Esophagus (tissue), 2 donors: ENCODE measurements around the gene ASPA. TPM values are rescaled to one million over a fixed set of nuclear protein-coding genes. Genes with fewer than 3 reads are reported as not detected.
"Not testable (repeated sequence)": the region's sequence is repeated elsewhere in the genome, so short reads cannot be mapped to it uniquely, and the experiment has no call there.

Experiments
- H3K27ac ChIP-seq, 2 donors: one replicate each; pipeline ENCODE4 v1.5.1; 2013; ENCODE audit warnings: low read depth in 2 of 2, mild to moderate bottlenecking in 2 of 2, inconsistent platforms in 1 of 2, low read length in 1 of 2, moderate library complexity in 1 of 2
- H3K27me3 ChIP-seq, 2 donors: one replicate each; pipeline ENCODE4 v1.6.1; 2013; ENCODE audit warnings: low read length in 2 of 2, control low read depth in 1 of 2, mild to moderate bottlenecking in 1 of 2; ENCODE audit not compliant: insufficient read depth in 2 of 2, control insufficient read depth in 1 of 2
- H3K36me3 ChIP-seq, 2 donors: one replicate each; pipeline ENCODE4 v1.6.1; 2013; ENCODE audit warnings: low read length in 1 of 2; ENCODE audit not compliant: control insufficient read depth in 2 of 2, insufficient read depth in 2 of 2
- H3K4me1 ChIP-seq, 2 donors: one replicate each; pipeline ENCODE4 v1.6.1; 2013; ENCODE audit warnings: low read length in 1 of 2; ENCODE audit not compliant: control insufficient read depth in 2 of 2, insufficient read depth in 2 of 2
- H3K4me3 ChIP-seq, 2 donors: one replicate each; pipeline ENCODE4 v1.5.1; 2013; ENCODE audit warnings: low read length in 2 of 2, mild to moderate bottlenecking in 2 of 2, low read depth in 1 of 2, moderate library complexity in 1 of 2
- H3K9me3 ChIP-seq, 2 donors: one replicate each; pipeline ENCODE4 v1.6.1; 2013; ENCODE audit warnings: mild to moderate bottlenecking in 2 of 2, low read depth in 1 of 2, low read length in 1 of 2, moderate library complexity in 1 of 2; ENCODE audit not compliant: control insufficient read depth in 2 of 2, insufficient read depth in 1 of 2
- WGBS, 2 donors: extraction: QIAGEN DNeasy Blood & Tissue Kit; methylation state at CpG; one replicate each; pipeline ENCODE4 v1.1.7; 2013; 5-methylcytosine and 5-hydroxymethylcytosine counted together
- polyA plus RNA-seq, 2 donors: library from polyadenylated mRNA; stranded (reverse); fragments of 200-250 nt; gene quantifications; one replicate each; pipeline ENCODE4 v1.2.3, GENCODE V29; 2013
- donor health status: healthy with polysubstance abuse.
- donor health status: Bipolar disorder and iron deficiency.

ASPA gene
- polyA plus RNA-seq, 2 donors = 0.38 to 0.61 TPM

DNA sequence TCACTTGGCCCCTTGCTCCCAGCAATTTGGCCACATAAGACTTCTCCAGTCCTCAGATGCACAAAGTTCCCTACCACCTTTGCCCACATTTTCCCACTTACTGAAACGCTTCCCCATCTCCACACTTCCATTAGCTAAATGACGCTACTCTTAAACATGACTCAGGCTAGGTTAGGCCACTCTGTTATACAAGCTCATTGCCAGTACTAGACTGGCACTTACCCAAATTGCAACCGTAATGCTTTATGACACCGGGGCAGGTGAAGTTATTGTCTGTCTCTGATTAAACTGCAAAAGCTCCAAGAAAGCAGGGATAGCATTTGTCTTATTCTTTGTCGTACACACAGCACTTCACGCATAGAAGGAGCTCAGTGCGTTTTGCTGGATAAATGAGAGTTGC is 29.2 kb downstream of the ASPA start:
- Histone ChIP-seq H3K27ac (no peak overlapping the region), H3K27me3 (no peaks in the 10 kb centered on the region), H3K4me3 (no peak overlapping the region), H3K9me3 (peaks cover 0 to 3% of the 10 kb centered on the region in 2 donors), H3K36me3 (no peaks in the 10 kb centered on the region), H3K4me1 (no peaks in the 10 kb centered on the region)
- 81 to 93% methylated on average over 7 of the region's 7 CpGs for WGBS, 2 donors

DNA sequence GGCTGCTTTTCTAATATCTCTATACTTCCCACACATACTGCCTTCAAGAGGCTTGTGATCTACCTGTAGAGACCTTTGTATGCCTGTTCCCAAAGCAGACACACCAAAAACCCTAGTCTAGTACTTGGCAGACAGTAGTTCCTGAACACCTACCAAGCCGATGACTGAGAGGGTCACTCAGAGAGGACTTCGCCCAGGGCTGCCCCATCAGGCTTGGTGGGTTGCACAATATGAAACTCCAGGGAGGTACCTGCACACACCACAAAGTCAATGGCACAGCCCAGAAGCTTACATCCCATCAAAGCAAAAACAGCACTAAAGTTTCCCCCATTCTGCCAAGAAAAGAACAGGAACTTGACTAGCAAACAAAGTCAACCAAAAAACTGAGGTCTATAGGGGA is 30.3 kb downstream of the ASPA start:
- WGBS, 2 donors = 94 to 98% methylated on average over 2 of the region's 2 CpGs
- H3K4me1 ChIP-seq = no peaks in the 10 kb centered on the region

DNA sequence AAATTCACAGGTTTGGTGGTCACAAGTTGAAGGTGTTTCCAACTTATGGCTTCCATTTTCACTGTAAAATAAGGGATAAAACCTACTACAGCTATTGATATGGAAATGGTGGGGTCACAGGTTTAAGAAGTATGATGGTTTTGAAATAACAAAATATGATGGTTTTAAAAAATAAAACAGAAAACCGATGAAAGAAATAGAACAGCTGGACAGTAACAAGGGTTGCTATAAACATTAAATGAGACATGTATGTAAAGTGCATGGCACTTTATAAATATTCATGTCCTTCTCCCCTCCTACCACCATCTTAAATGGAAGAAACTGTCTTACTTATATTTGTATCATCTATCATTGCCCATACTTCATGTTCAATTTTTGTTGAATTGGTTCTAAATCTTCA is 31.3 kb downstream of the ASPA start:
- Histone ChIP-seq H3K36me3 (no peaks in the 10 kb centered on the region), H3K4me3 (no peak overlapping the region), H3K9me3 (peaks cover 0 to 3% of the 10 kb centered on the region in 2 donors), H3K4me1 (no peaks in the 10 kb centered on the region), H3K27me3 (no peaks in the 10 kb centered on the region), H3K27ac (no peak overlapping the region)
- 68% methylated on average over 1 of the region's 1 CpG for WGBS, 2 donors

More for the DNA sequence above, 30.3 kb downstream of the ASPA start:
- peaks cover 0 to 3% of the 10 kb centered on the region in 2 donors for H3K9me3 ChIP-seq
- H3K36me3 ChIP-seq = no peaks in the 10 kb centered on the region
- H3K27me3 ChIP-seq = no peaks in the 10 kb centered on the region
- H3K27ac ChIP-seq = no peak overlapping the region
- no peak overlapping the region for H3K4me3 ChIP-seq

DNA sequence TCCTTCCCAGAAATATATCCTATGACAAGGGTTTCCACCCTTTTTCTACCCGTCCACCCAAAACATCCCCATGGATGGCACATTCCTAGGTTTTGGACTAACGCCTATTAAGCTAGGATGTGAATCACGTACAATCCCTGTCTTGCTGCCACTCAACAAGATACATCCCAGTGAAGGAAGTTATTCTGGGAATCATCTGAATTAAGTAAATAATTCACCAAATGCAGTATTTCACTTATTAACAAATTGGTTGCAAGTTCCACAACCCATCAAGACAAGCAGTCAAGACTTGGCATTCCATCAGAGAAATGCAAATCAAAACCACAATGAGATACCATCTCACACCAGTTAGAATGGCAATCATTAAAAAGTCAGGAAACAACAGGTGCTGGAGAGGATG is 32.1 kb downstream of the ASPA start:
- 76 to 84% methylated on average over 3 of the region's 3 CpGs for WGBS, 2 donors
- Histone ChIP-seq H3K4me3 (no peak overlapping the region), H3K4me1 (no peaks in the 10 kb centered on the region), H3K27me3 (no peaks in the 10 kb centered on the region), H3K9me3 (peaks cover 0 to 3% of the 10 kb centered on the region in 2 donors), H3K36me3 (no peaks in the 10 kb centered on the region), H3K27ac (no peak overlapping the region)

DNA sequence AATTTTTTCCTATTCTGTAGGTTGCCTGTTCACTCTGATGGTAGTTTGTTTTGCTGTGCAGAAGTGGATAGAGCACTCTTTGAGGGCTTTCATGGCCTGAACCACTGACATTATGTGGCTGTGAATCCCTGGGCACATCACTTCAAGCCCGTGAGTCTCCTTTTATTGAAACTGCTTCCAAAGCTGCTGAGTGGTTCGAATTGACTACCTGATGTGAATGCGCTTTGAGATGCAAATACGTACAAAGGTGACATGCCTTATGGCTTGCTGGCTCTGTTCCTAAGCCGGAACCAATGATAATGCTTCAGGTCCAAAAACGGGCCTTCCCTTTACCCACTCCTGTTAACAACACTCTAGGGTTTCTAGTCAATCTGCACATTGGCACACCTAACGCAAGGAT is 34.3 kb downstream of the ASPA start:
- H3K36me3 ChIP-seq = no peaks in the 10 kb centered on the region
- WGBS, 2 donors = 65 to 68% methylated on average over 7 of the region's 7 CpGs
- H3K4me1 ChIP-seq = no peaks in the 10 kb centered on the region
- no peaks in the 10 kb centered on the region for H3K27me3 ChIP-seq
- H3K9me3 ChIP-seq = peaks cover 0 to 3% of the 10 kb centered on the region in 2 donors
- no peak overlapping the region for H3K27ac ChIP-seq
- H3K4me3 ChIP-seq = no peak overlapping the region

DNA sequence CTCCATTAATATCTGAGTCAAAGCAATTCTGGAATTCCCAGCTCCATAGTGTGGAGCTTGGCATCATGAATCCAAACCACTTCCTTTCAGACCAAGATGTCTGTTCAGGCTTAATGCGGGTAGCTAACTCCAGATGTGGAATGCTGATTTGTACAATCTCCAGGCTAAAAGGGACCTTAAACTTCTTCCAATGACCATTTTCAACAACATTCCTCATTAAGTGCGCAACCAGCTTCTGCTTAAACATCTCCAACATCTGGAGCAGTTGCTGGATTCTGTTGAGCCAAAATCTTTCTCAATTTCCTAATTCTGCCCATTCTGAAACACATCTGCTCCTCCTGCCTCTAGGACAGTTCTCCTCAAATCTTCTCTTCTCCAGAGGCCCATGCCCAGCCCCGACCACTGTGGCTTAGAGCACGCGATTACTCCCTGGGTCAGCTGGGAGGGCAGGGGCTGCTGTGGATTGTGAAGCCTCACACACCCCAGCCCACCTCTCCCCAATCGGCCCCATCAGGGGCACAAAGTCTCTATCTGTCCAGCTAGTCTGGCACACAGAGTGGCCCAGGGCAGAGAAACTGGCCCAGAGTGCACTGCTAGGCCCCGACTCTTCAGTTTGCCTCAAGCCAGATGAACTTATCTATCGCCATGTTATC is 36.2 kb downstream of the ASPA start:
- Histone ChIP-seq H3K36me3 (no peaks in the 10 kb centered on the region), H3K9me3 (no peaks in the 10 kb centered on the region), H3K27me3 (no peaks in the 10 kb centered on the region), H3K27ac (peak overlapping the region; percentile 30 to 45), H3K4me1 (no peaks in the 10 kb centered on the region), H3K4me3 (no peak overlapping the region)
- 71 to 74% methylated on average over 8 of the region's 8 CpGs for WGBS, 2 donors

DNA sequence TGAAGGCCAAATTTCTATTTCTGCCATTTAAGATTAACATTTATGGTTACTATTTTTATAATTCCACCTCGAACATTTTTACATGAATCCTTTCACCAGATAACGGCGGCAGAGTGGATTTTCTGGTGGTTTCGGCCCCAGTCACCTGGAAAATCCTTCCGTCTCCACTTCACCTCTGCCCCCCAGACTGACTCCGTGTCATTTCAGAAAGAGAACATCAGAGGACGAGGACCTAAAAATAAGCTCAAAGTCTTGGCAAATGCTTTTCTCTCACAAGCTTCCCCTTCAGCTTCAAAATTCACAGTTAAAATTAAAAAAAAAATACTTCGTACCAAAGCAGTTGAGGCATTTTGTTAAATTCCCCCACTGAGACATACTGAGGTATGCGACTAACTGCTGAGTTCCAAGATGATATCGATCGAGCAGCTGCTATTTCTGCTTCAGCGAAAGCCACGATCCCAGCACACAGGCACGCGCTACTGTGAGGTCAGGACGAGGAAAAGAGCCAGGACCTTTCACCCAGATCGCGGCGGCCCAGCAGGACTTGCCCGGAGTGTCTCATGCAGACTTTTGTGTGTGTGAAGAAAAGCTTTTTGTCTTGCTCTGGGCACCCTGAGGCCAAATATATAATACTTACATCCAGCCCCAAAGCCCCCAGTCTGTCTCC is 36.8 kb downstream of the ASPA start:
- Histone ChIP-seq H3K9me3 (no peaks in the 10 kb centered on the region), H3K27ac (peak overlapping the region; percentile 18 to 30), H3K4me3 (no peak overlapping the region), H3K27me3 (no peaks in the 10 kb centered on the region), H3K4me1 (no peaks in the 10 kb centered on the region), H3K36me3 (no peaks in the 10 kb centered on the region)
- 55 to 61% methylated on average over 20 of the region's 20 CpGs for WGBS, 2 donors

DNA sequence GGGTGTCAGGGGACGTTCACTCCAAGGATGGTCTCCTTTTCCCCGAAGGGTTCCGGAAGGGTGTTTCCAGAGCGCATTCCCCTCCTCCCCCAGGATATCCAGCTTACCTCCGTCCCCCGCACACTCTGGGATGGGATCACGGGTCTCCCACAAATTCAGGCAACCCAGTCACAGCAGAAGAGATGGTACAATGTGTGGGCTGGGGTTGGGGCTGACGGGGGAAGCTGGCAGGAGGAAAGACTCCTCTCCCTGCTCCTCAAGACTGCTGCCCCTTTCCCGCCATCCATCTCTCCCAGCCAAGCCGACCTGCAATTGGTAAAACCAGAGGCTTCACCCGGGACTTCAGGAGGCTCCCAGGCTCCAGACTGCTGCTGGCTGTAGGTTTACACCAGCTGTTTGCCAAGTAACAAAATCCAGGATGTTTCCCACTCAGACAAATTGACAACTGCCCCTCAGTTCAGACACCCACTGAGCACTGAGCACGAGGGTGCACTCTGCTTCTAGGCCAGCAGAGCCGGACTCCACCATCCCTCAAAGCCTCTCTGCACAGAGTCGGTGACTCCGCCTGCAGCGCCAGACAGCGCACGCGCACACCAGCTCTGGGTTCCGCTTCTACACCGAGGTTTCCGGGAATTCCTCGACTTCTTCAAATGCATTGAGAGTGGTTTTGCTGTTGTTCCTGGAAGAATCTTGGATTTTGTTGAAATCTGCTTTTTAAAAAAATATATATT is 37.7 kb downstream of the ASPA start:
- no peaks in the 10 kb centered on the region for H3K9me3 ChIP-seq
- no peaks in the 10 kb centered on the region for H3K36me3 ChIP-seq
- H3K4me1 ChIP-seq = no peaks in the 10 kb centered on the region
- H3K27me3 ChIP-seq = no peaks in the 10 kb centered on the region
- peak overlapping the region in 1 of 2 donors; percentile 57 for H3K27ac ChIP-seq
- WGBS, 2 donors = 85 to 86% methylated on average over 23 of the region's 23 CpGs
- H3K4me3 ChIP-seq = no peak overlapping the region

DNA sequence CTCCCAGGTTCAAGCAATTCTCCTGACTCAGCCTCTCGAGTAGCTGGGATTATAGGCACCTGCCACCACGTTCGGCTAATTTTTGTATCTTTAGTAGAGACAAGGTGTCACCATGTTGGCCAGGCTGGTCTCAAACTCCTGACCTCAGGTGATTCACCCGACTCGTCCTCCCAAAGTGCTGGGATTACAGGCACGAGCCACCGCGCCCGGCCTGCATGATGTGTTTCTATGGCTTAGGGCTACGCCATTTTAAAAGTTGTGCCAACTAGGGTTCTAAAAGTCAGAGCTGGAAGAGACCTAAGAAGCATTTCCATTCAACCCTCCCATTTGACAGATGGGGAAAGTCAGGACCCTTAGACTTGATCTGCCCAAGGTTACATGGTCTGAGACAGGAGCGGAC is 38.4 kb downstream of the ASPA start:
- not testable (repeated sequence) for H3K36me3 ChIP-seq, H3K4me1 ChIP-seq, H3K27me3 ChIP-seq, H3K9me3 ChIP-seq, H3K4me3 ChIP-seq, H3K27ac ChIP-seq
- 94% methylated on average over 11 of the region's 11 CpGs for WGBS, 2 donors
